Measurements from ENCODE around the gene SEPTIN7.
"Not testable (repeated sequence)": the region's sequence is repeated elsewhere in the genome, so short reads cannot be mapped to it uniquely, and the experiment has no call there.

Gene SEPTIN7

GRCh38 chr7:35800718-35801391 is at the start of gene SEPTIN7:
Gene SEPTIN7 (plus strand): TSS chr7:35801057. CDS start chr7:35801210, 153 bp downstream.
- peak; percentile 96 for DNase-seq (ENCODE audit: low read depth)
- peak within 1 kb of the TSS; percentile 95 for H3K4me3 ChIP-seq (ENCODE audit: low read depth, low read length)

- DNase-seq (ENCODE audit: low read depth): no peak
- H3K4me3 ChIP-seq (ENCODE audit: low read depth, low read length): no peak overlapping the region
Observed at GRCh38 chr7:35752742-35753141, 48.1 kb upstream of the SEPTIN7 start.

GRCh38 chr7:35753761-35754603 is 46.9 kb upstream of the SEPTIN7 start:
- DNase-seq (ENCODE audit: low read depth): peak; percentile 60
- no peak overlapping the region for H3K4me3 ChIP-seq (ENCODE audit: low read depth, low read length)

- no peak overlapping the region for H3K4me3 ChIP-seq (ENCODE audit: low read depth, low read length)
- no peak for DNase-seq (ENCODE audit: low read depth)
Observed at GRCh38 chr7:35754741-35755140, 46.1 kb upstream of the SEPTIN7 start.

- no peak for DNase-seq (ENCODE audit: low read depth)
- H3K4me3 ChIP-seq (ENCODE audit: low read depth, low read length): no peak overlapping the region
Observed at GRCh38 chr7:35755711-35756110, 45.1 kb upstream of the SEPTIN7 start.

GRCh38 chr7:35756453-35756852 is 44.4 kb upstream of the SEPTIN7 start:
- not testable (repeated sequence) for DNase-seq (ENCODE audit: low read depth); H3K4me3 ChIP-seq (ENCODE audit: low read depth, low read length)

GRCh38 chr7:35757574-35757973 is 43.3 kb upstream of the SEPTIN7 start:
- H3K4me3 ChIP-seq (ENCODE audit: low read depth, low read length): no peak overlapping the region
- no peak for DNase-seq (ENCODE audit: low read depth)

GRCh38 chr7:35758421-35758820 is 42.4 kb upstream of the SEPTIN7 start:
- DNase-seq (ENCODE audit: low read depth): no peak
- no peak overlapping the region for H3K4me3 ChIP-seq (ENCODE audit: low read depth, low read length)

GRCh38 chr7:35760143-35760745 is 40.6 kb upstream of the SEPTIN7 start:
- no peak for DNase-seq (ENCODE audit: low read depth)
- no peak overlapping the region for H3K4me3 ChIP-seq (ENCODE audit: low read depth, low read length)

GRCh38 chr7:35761871-35762677 is 38.8 kb upstream of the SEPTIN7 start:
- DNase-seq (ENCODE audit: low read depth): no peak
- no peak overlapping the region for H3K4me3 ChIP-seq (ENCODE audit: low read depth, low read length)

GRCh38 chr7:35762781-35763180 is 38.1 kb upstream of the SEPTIN7 start:
- no peak for DNase-seq (ENCODE audit: low read depth)
- no peak overlapping the region for H3K4me3 ChIP-seq (ENCODE audit: low read depth, low read length)

- H3K4me3 ChIP-seq (ENCODE audit: low read depth, low read length): no peak overlapping the region
- DNase-seq (ENCODE audit: low read depth): no peak
Observed at GRCh38 chr7:35768346-35768745, 32.5 kb upstream of the SEPTIN7 start.

- no peak overlapping the region for H3K4me3 ChIP-seq (ENCODE audit: low read depth, low read length)
- DNase-seq (ENCODE audit: low read depth): no peak
Observed at GRCh38 chr7:35771776-35772175, 29.1 kb upstream of the SEPTIN7 start.

GRCh38 chr7:35773994-35774393 is 26.9 kb upstream of the SEPTIN7 start:
- H3K4me3 ChIP-seq (ENCODE audit: low read depth, low read length): no peak overlapping the region
- DNase-seq (ENCODE audit: low read depth): no peak

GRCh38 chr7:35776686-35777085 is 24.2 kb upstream of the SEPTIN7 start:
- DNase-seq (ENCODE audit: low read depth): no peak
- no peak overlapping the region for H3K4me3 ChIP-seq (ENCODE audit: low read depth, low read length)

- DNase-seq (ENCODE audit: low read depth): no peak
- H3K4me3 ChIP-seq (ENCODE audit: low read depth, low read length): no peak overlapping the region
Observed at GRCh38 chr7:35777121-35777520, 23.7 kb upstream of the SEPTIN7 start.

- DNase-seq (ENCODE audit: low read depth): peak; percentile 11
- H3K4me3 ChIP-seq (ENCODE audit: low read depth, low read length): no peak overlapping the region
Observed at GRCh38 chr7:35780070-35780469, 20.8 kb upstream of the SEPTIN7 start.

GRCh38 chr7:35781200-35781701 is 19.6 kb upstream of the SEPTIN7 start:
- no peak overlapping the region for H3K4me3 ChIP-seq (ENCODE audit: low read depth, low read length)
- DNase-seq (ENCODE audit: low read depth): no peak

- no peak overlapping the region for H3K4me3 ChIP-seq (ENCODE audit: low read depth, low read length)
- no peak for DNase-seq (ENCODE audit: low read depth)
Observed at GRCh38 chr7:35781767-35782515, 18.9 kb upstream of the SEPTIN7 start.

Data from skeletal muscle cell (primary cell).